Measurements from ENCODE around the gene PSMG4. TPM values are rescaled to one million over a fixed set of nuclear protein-coding genes. Genes with fewer than 3 reads are reported as not detected.
A peak's percentile ranks its signal among the peaks of the same experiment; 100 is the strongest.

The PSMG4 gene
- total RNA-seq, 3 donors from 2014 or later, result 14.8 to 19.8 (median 16.2) TPM

DNA sequence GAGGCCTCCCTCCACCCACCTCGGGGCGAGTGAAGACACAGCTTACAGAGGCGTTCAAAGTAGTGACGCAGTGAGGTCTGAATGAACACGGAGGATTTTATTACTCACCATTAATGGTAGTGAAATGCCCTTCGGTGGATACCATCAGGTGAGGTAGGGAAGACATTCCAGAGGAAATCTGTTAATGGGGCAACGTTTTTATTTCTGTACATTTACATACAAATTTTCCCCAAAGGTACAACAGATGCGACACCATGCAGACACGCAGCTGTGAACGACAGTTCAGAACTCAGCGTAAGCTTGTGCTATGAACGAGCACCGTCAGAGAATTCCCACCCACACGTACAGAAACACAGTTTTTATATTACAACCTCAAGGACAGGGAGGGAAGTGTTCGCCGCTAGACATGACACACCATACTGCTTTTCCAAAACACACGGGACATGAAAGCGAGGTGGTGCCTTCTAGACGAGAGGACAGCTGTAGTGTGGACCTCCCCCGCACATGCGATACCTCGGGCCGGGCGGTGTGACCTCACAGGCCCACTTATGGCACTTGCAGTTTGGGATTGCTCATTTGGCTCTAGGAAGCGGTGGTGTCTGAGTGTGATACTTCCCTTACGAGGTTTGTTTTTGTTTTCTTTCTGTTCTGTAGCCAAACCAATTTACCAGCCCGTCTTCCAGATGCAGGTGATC lies 10.7 kb downstream of the PSMG4 start:
- Histone ChIP-seq H3K4me1 (ENCODE audit: low read depth) (peaks cover 4% of the 10 kb centered on the region), H3K36me3 (ENCODE audit: low read depth) (no peaks in the 10 kb centered on the region), H3K4me3 (no peak overlapping the region), H3K9me3 (no peaks in the 10 kb centered on the region)
- DNase-seq (peak in 1 of 3 donors; percentile 25), ATAC-seq (no peak)
- intact Hi-C loops (cut with DNase I, micrococcal nuclease), result no loop called here
- no peak for TF ChIP-seq CTCF (IDR thresholded peaks at IDR 0.05)

- DNase-seq (peak; percentile 66 to 80 (median 77)), ATAC-seq (peak; percentile 92)
- Histone ChIP-seq H3K36me3 (ENCODE audit: low read depth) (no peaks in the 10 kb centered on the region), H3K9me3 (no peaks in the 10 kb centered on the region), H3K4me1 (ENCODE audit: low read depth) (peaks cover 4% of the 10 kb centered on the region), H3K4me3 (no peak overlapping the region)
- TF ChIP-seq CTCF (IDR thresholded peaks at IDR 0.05), result no peak
- intact Hi-C loops (cut with DNase I, micrococcal nuclease), result no loop called here
These were observed 11.5 kb downstream of the PSMG4 start for GRCh38 chr6:3270258-3270657.

GRCh38 chr6:3271756-3272155 lies 13.0 kb downstream of the PSMG4 start:
- Histone ChIP-seq H3K4me3 (no peak overlapping the region), H3K36me3 (ENCODE audit: low read depth) (no peaks in the 10 kb centered on the region), H3K4me1 (ENCODE audit: low read depth) (peaks cover 4% of the 10 kb centered on the region), H3K9me3 (no peaks in the 10 kb centered on the region)
- DNase-seq (peak in 1 of 3 donors; percentile 22), ATAC-seq (no peak)
- intact Hi-C loops (cut with DNase I, micrococcal nuclease), result no loop called here
- TF ChIP-seq CTCF (IDR thresholded peaks at IDR 0.05), result no peak

- Histone ChIP-seq H3K9me3 (no peaks in the 10 kb centered on the region), H3K36me3 (ENCODE audit: low read depth) (no peaks in the 10 kb centered on the region), H3K4me3 (no peak overlapping the region), H3K4me1 (ENCODE audit: low read depth) (peaks cover 4% of the 10 kb centered on the region)
- intact Hi-C loops (cut with DNase I, micrococcal nuclease), result no loop called here
- DNase-seq, result peak in 1 of 3 donors; percentile 22
- no peak for ATAC-seq
- no peak for TF ChIP-seq CTCF (IDR thresholded peaks at IDR 0.05)
These were observed 14.3 kb downstream of the PSMG4 start for GRCh38 chr6:3272911-3273547.

DNA sequence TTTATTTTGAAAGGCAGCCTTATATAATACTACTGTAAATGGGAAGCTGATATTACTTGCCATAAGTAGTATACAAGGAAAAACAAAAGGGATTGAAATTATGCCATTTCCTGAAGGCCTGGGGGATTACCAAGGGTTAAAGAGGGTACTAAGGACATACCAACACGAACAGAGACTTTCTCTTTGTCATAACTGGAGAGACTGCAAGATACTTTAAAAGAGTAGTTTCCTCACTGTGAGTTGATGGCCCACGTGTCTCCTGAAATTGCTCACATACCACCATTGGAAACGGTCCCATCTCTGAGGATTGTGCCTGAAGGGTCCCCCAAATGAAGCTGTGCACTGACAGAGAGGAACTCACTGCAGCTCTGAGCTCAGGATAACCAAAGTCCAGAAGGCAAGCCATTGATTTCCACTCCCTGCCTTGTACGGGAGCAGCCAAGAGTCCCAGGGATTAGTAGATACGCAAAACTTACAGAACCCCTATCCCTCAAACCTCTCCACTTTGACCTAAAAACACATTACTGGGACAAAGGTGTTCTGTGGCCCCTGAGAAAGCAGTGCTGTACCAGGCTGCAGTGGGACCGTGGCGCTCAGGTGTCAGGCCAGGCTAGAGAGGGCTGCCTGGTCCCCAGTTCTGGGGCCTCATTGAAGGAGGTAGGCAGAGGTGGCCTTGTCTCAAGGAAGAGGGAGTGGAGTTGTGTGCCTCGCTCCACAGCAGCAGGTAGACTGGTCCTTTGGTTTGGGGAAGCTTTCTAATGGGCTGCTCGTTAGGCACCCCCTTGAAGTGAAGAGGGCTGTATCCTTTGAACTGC lies 15.2 kb downstream of the PSMG4 start:
- Histone ChIP-seq H3K4me3 (no peak overlapping the region), H3K36me3 (ENCODE audit: low read depth) (no peaks in the 10 kb centered on the region), H3K9me3 (no peaks in the 10 kb centered on the region), H3K4me1 (ENCODE audit: low read depth) (peaks cover 4% of the 10 kb centered on the region)
- ATAC-seq, result no peak
- no peak for DNase-seq
- no peak for TF ChIP-seq CTCF (IDR thresholded peaks at IDR 0.05)
- intact Hi-C loops (cut with DNase I, micrococcal nuclease), result no loop called here
